ENCODE measurements around the gene ARHGEF7. TPM values are rescaled to one million over a fixed set of nuclear protein-coding genes. Genes with fewer than 3 reads are reported as not detected.

Gene ARHGEF7
- total RNA-seq, 1 experiment from 2014 or later: 72.5 TPM

- H3K36me3 ChIP-seq: no peaks in the 10 kb centered on the region
- DNase-seq (ENCODE audit: low read depth in 1 of 2, low spot score in 2 of 2): peak in 1 of 2 experiments; percentile 65
- no peaks in the 10 kb centered on the region for H3K9me3 ChIP-seq (replicated peaks)
- no peaks in the 10 kb centered on the region for H3K4me1 ChIP-seq (replicated peaks)
- H3K27ac ChIP-seq: no peak overlapping the region
- H3K27me3 ChIP-seq (replicated peaks): peaks cover 68% of the 10 kb centered on the region
- H3K4me3 ChIP-seq: no peak overlapping the region
Measured at GRCh38 chr13:111325146-111325890, 210.2 kb downstream of the ARHGEF7 start.

GRCh38 chr13:111325941-111326620 lies 211.0 kb downstream of the ARHGEF7 start:
- H3K27me3 ChIP-seq (replicated peaks): peaks cover 74% of the 10 kb centered on the region
- peak in 1 of 2 experiments; percentile 60 for DNase-seq (ENCODE audit: low read depth in 1 of 2, low spot score in 2 of 2)

GRCh38 chr13:111326621-111326965 lies 211.5 kb downstream of the ARHGEF7 start:
- H3K36me3 ChIP-seq: no peaks in the 10 kb centered on the region

More at GRCh38 chr13:111325941-111326620, 211.0 kb downstream of the ARHGEF7 start:
- Histone ChIP-seq H3K36me3 (no peaks in the 10 kb centered on the region), H3K4me1 (replicated peaks) (no peaks in the 10 kb centered on the region), H3K9me3 (replicated peaks) (no peaks in the 10 kb centered on the region), H3K4me3 (no peak overlapping the region), H3K27ac (no peak overlapping the region)

GRCh38 chr13:111326981-111327642 lies 212.0 kb downstream of the ARHGEF7 start:
- H3K27ac ChIP-seq: no peak overlapping the region
- DNase-seq (ENCODE audit: low read depth in 1 of 2, low spot score in 2 of 2): peak in 1 of 2 experiments; percentile 58
- H3K36me3 ChIP-seq: no peaks in the 10 kb centered on the region
- no peaks in the 10 kb centered on the region for H3K4me1 ChIP-seq (replicated peaks)
- H3K9me3 ChIP-seq (replicated peaks): no peaks in the 10 kb centered on the region
- peaks cover 83% of the 10 kb centered on the region for H3K27me3 ChIP-seq (replicated peaks)
- H3K4me3 ChIP-seq: no peak overlapping the region

More at GRCh38 chr13:111326621-111326965, 211.5 kb downstream of the ARHGEF7 start:
- DNase-seq (ENCODE audit: low read depth in 1 of 2, low spot score in 2 of 2): peak in 1 of 2 experiments; percentile 59
- Histone ChIP-seq H3K27ac (no peak overlapping the region), H3K4me1 (replicated peaks) (no peaks in the 10 kb centered on the region), H3K9me3 (replicated peaks) (no peaks in the 10 kb centered on the region), H3K27me3 (replicated peaks) (peaks cover 77% of the 10 kb centered on the region), H3K4me3 (no peak overlapping the region)

GRCh38 chr13:111327730-111328573 lies 212.8 kb downstream of the ARHGEF7 start:
- peak in 1 of 2 experiments; percentile 60 for DNase-seq (ENCODE audit: low read depth in 1 of 2, low spot score in 2 of 2)
- Histone ChIP-seq H3K36me3 (no peaks in the 10 kb centered on the region), H3K4me1 (replicated peaks) (no peaks in the 10 kb centered on the region), H3K27ac (no peak overlapping the region), H3K27me3 (replicated peaks) (peaks cover 82% of the 10 kb centered on the region), H3K4me3 (no peak overlapping the region), H3K9me3 (replicated peaks) (no peaks in the 10 kb centered on the region)

GRCh38 chr13:111328574-111329410 lies 213.7 kb downstream of the ARHGEF7 start:
- Histone ChIP-seq H3K27ac (no peak overlapping the region), H3K36me3 (no peaks in the 10 kb centered on the region), H3K4me3 (no peak overlapping the region), H3K9me3 (replicated peaks) (no peaks in the 10 kb centered on the region), H3K27me3 (replicated peaks) (peaks cover 85% of the 10 kb centered on the region), H3K4me1 (replicated peaks) (no peaks in the 10 kb centered on the region)
- peak in 1 of 2 experiments; percentile 58 for DNase-seq (ENCODE audit: low read depth in 1 of 2, low spot score in 2 of 2)

GRCh38 chr13:111329641-111330040 lies 214.5 kb downstream of the ARHGEF7 start:
- Histone ChIP-seq H3K9me3 (replicated peaks) (no peaks in the 10 kb centered on the region; the same call in 1 of the 2 replicates), H3K27me3 (replicated peaks) (peaks cover 81% of the 10 kb centered on the region), H3K4me3 (no peak overlapping the region), H3K4me1 (replicated peaks) (no peaks in the 10 kb centered on the region), H3K36me3 (no peaks in the 10 kb centered on the region), H3K27ac (no peak overlapping the region)
- peak in 1 of 2 experiments; percentile 43 for DNase-seq (ENCODE audit: low read depth in 1 of 2, low spot score in 2 of 2)

- no peak overlapping the region for H3K4me3 ChIP-seq
- H3K27me3 ChIP-seq (replicated peaks): peaks cover 76% of the 10 kb centered on the region
- no peaks in the 10 kb centered on the region for H3K4me1 ChIP-seq (replicated peaks)
- peak in 1 of 2 experiments; percentile 47 for DNase-seq (ENCODE audit: low read depth in 1 of 2, low spot score in 2 of 2)
- no peaks in the 10 kb centered on the region; the same call in 1 of the 2 replicates for H3K9me3 ChIP-seq (replicated peaks)
- no peak overlapping the region for H3K27ac ChIP-seq
- no peaks in the 10 kb centered on the region for H3K36me3 ChIP-seq
Measured at GRCh38 chr13:111330066-111330610, 215.0 kb downstream of the ARHGEF7 start.

GRCh38 chr13:111335298-111335697 lies 220.2 kb downstream of the ARHGEF7 start:
- H3K4me3 ChIP-seq: no peak overlapping the region
- no peaks in the 10 kb centered on the region for H3K36me3 ChIP-seq
- no peak overlapping the region for H3K27ac ChIP-seq
- no peaks in the 10 kb centered on the region; the same call in 1 of the 2 replicates for H3K9me3 ChIP-seq (replicated peaks)
- peaks cover 9% of the 10 kb centered on the region for H3K4me1 ChIP-seq (replicated peaks)
- peak in 1 of 2 experiments; percentile 43 for DNase-seq (ENCODE audit: low read depth in 1 of 2, low spot score in 2 of 2)
- peaks cover 34% of the 10 kb centered on the region for H3K27me3 ChIP-seq (replicated peaks)

- peaks cover 9% of the 10 kb centered on the region for H3K4me1 ChIP-seq (replicated peaks)
- peaks cover 24% of the 10 kb centered on the region for H3K27me3 ChIP-seq (replicated peaks)
- no peaks in the 10 kb centered on the region for H3K36me3 ChIP-seq
- DNase-seq (ENCODE audit: low read depth in 1 of 2, low spot score in 2 of 2): peak in 1 of 2 experiments; percentile 31
- no peak overlapping the region for H3K4me3 ChIP-seq
- no peaks in the 10 kb centered on the region; the same call in 1 of the 2 replicates for H3K9me3 ChIP-seq (replicated peaks)
- no peak overlapping the region for H3K27ac ChIP-seq
Measured at GRCh38 chr13:111336666-111337065, 221.6 kb downstream of the ARHGEF7 start.

GRCh38 chr13:111337206-111337605 lies 222.1 kb downstream of the ARHGEF7 start:
- Histone ChIP-seq H3K9me3 (replicated peaks) (no peaks in the 10 kb centered on the region; the same call in 1 of the 2 replicates), H3K36me3 (no peaks in the 10 kb centered on the region), H3K27ac (no peak overlapping the region), H3K27me3 (replicated peaks) (peaks cover 24% of the 10 kb centered on the region), H3K4me1 (replicated peaks) (peaks cover 9% of the 10 kb centered on the region), H3K4me3 (no peak overlapping the region)
- peak; percentile 48 to 75 for DNase-seq (ENCODE audit: low read depth in 1 of 2, low spot score in 2 of 2)

GRCh38 chr13:111337741-111338140 lies 222.6 kb downstream of the ARHGEF7 start:
- DNase-seq (ENCODE audit: low read depth in 1 of 2, low spot score in 2 of 2): peak in 1 of 2 experiments; percentile 55
- H3K4me3 ChIP-seq: no peak overlapping the region

More at GRCh38 chr13:111337741-111338140, 222.6 kb downstream of the ARHGEF7 start:
- Histone ChIP-seq H3K36me3 (no peaks in the 10 kb centered on the region), H3K27me3 (replicated peaks) (peaks cover 24% of the 10 kb centered on the region), H3K9me3 (replicated peaks) (peaks cover under 1% of the 10 kb centered on the region), H3K4me1 (replicated peaks) (peaks cover 9% of the 10 kb centered on the region), H3K27ac (no peak overlapping the region)
